Articular chondrocyte of knee joint (primary cell): ENCODE measurements around the gene TRIM22. TPM values are rescaled to one million over a fixed set of nuclear protein-coding genes. Genes with fewer than 3 reads are reported as not detected.

Experiments
- total RNA-seq: library from RNA; depleted of rRNA; stranded (reverse); fragments of >200 nt; gene quantifications from 2 replicates; pipeline ENCODE4 v1.2.3, GENCODE V29; 2012

TRIM22 gene
- 39.1 and 76.3 TPM in 2 replicates for total RNA-seq

DNA sequence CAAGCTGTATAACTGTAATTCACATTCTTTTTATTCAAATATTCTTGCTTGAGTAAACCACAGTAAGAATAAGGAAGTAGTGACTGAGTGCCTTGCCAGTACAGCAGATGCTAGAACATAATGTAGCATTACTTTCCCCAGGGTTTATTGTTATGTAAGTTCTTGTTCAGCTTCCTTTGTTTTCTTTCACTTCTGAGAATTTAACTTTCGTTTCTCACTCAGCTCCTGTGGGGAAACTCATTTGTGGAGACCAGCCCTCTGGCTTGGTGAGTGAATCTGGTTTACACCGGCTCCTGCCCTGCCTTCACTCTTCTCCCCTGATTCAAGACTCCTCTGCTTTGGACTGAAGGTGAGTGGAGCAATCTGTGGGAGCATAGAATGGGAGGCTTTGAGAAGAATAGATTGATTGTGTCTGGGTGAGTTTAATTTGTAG is at the start of gene TRIM22:
Gene TRIM22, plus strand, starts transcription at position 240 of the 433 bp plus-strand sequence. CDS start 6,443 bp downstream, outside the sequence.

DNA sequence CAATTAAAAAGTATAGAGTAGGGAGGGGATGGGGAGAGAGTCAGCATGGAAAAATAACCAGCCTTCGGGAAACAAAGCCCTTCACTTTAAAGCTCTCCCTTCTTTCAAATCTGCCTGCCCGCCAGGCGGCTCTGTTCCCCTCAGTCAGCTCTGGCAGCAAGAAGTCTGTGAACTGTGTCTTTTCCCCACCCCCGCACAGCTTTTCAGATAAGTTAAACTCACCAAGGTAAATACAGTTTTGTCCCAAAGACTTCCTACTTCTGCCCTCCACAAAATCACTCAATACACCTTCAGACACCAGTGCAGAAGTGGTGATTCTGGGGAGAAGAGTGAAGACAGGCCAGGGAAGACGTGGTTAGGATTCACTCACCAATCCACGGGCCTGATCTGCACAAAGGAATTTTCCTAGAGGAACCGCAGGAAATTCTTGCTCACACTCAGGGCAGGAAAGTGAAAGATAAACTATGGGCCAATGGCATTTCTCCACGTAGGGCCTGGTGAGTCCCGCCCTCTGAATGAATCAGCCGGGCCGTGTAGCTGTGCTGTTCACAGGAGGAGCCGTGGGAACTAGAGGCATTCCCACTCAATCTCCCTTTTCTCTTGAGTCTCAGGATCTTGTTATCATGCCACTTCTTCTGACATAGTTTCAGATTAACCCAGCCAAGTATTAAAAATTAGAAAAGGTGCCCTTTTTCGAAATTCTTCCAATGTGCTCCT is 4.8 kb upstream of the TRIM22 start, which contains the start of gene TRIM5:
Gene TRIM5, minus strand, starts transcription at position 429 of the 717 bp plus-strand sequence. CDS start 4,897 bp downstream, outside the sequence.

GRCh38 chr11:5736396-5736795 is 46.8 kb downstream of the TRIM22 start, which contains the start of gene OR56B1:
Gene OR56B1, plus strand, starts transcription at chr11:5736448. Its CDS starts 69 bp downstream, at chr11:5736517.

GRCh38 chr11:5753943-5754342 is 64.4 kb downstream of the TRIM22 start, which contains the start of gene OR52N4:
Gene OR52N4, plus strand, starts transcription at chr11:5754243. Its CDS starts 498 bp downstream, at chr11:5754741.

Other genes starting within 250 kb of the TRIM22 start
- gene OR51I1, start 248.3 kb upstream of the TRIM22 start, total RNA-seq = 0.22 TPM in 1 of 2 replicates, not detected in the other
- not detected in 2 replicates for gene OR51I2, start 240.5 kb upstream of the TRIM22 start, total RNA-seq
- not detected in 2 replicates for gene OR52D1, start 201.1 kb upstream of the TRIM22 start, total RNA-seq
- 0.11 and 0.13 TPM in 2 replicates for gene UBQLN3, start 179.8 kb upstream of the TRIM22 start, total RNA-seq
- gene UBQLNL, start 173.1 kb upstream of the TRIM22 start, total RNA-seq = 0.39 and 0.65 TPM in 2 replicates
- gene OR52H1, start 141.2 kb upstream of the TRIM22 start, total RNA-seq = 0.65 and 1.0 TPM in 2 replicates
- gene OR52B6, start 108.9 kb upstream of the TRIM22 start, total RNA-seq = not detected in 2 replicates
- gene TRIM6, start 93.2 kb upstream of the TRIM22 start, total RNA-seq = 9.4 and 9.7 TPM in 2 replicates
- gene TRIM34, start 64.8 kb upstream of the TRIM22 start, total RNA-seq = 12.3 and 15.6 TPM in 2 replicates
- 31.6 and 35.8 TPM in 2 replicates for gene TRIM5, start 4.7 kb upstream of the TRIM22 start, total RNA-seq
- gene OR56B1, start 46.7 kb downstream of the TRIM22 start, total RNA-seq = under 0.01 TPM in 1 of 2 replicates, not detected in the other
- gene OR52N4, start 64.5 kb downstream of the TRIM22 start, total RNA-seq = not detected in 2 replicates
- not detected in 2 replicates for gene OR52N5, start 93.6 kb downstream of the TRIM22 start, total RNA-seq
- gene OR52N1, start 101.5 kb downstream of the TRIM22 start, total RNA-seq = not detected in 2 replicates
- gene OR52N2, start 119.1 kb downstream of the TRIM22 start, total RNA-seq = not detected in 2 replicates
- gene OR52E6, start 152.1 kb downstream of the TRIM22 start, total RNA-seq = not detected in 2 replicates
- not detected in 2 replicates for gene OR52E8, start 167.9 kb downstream of the TRIM22 start, total RNA-seq
- not detected in 2 replicates for gene OR52E4, start 190.8 kb downstream of the TRIM22 start, total RNA-seq
- not detected in 2 replicates for gene OR52E5, start 203.4 kb downstream of the TRIM22 start, total RNA-seq